Activated T-helper 2 cell treated with anti-CD3 and anti-CD28 coated beads, Interferon-gamma antibody, Interleukin-2, Interleukin-4, amounts not matched to agents 10 μg/mL and 5 μg/mL and 100 μg/mL, durations not matched to agents 14 hours and 24 hours and 36 hours (primary cell): ENCODE results near the gene ATRNL1. TPM values are rescaled to one million over a fixed set of nuclear protein-coding genes. Genes with fewer than 3 reads are reported as not detected.

ENCODE experiments used
- DNase-seq: peaks from one replicate; pipeline ENCODE4 v3.0.0; 2021; ENCODE audit warnings: low spot score
- H3K27ac Mint-ChIP-seq: one replicate; pipeline ENCODE4 v1.8.0; 2021; ENCODE audit warnings: mixed read lengths
- H3K27me3 Mint-ChIP-seq: one replicate; pipeline ENCODE4 v1.8.0; 2021; ENCODE audit warnings: low read depth, mixed read lengths
- H3K36me3 Mint-ChIP-seq: one replicate; pipeline ENCODE4 v1.8.0; 2021; ENCODE audit warnings: low read depth, mixed read lengths
- H3K4me1 Mint-ChIP-seq: one replicate; pipeline ENCODE4 v1.8.0; 2021; ENCODE audit warnings: low read depth, mixed read lengths
- H3K4me3 Mint-ChIP-seq: one replicate; pipeline ENCODE4 v1.8.0; 2021; ENCODE audit warnings: low read depth, mild to moderate bottlenecking, moderate library complexity, mixed read lengths
- H3K9me3 Mint-ChIP-seq: one replicate; pipeline ENCODE4 v1.8.0; 2021; ENCODE audit warnings: mixed read lengths
- intact Hi-C: fragments of 100-400 bp; cut with micrococcal nuclease; formaldehyde crosslinking; loops from one replicate; pipeline ENCODE4 v1.15.1; 2023
- total RNA-seq: library from RNA; stranded (reverse); gene quantifications from 2 replicates; pipeline ENCODE4 v1.2.3, GENCODE V29; 2022

The ATRNL1 gene
- total RNA-seq, 1 donor from 2014 or later: 0.50 TPM

DNA sequence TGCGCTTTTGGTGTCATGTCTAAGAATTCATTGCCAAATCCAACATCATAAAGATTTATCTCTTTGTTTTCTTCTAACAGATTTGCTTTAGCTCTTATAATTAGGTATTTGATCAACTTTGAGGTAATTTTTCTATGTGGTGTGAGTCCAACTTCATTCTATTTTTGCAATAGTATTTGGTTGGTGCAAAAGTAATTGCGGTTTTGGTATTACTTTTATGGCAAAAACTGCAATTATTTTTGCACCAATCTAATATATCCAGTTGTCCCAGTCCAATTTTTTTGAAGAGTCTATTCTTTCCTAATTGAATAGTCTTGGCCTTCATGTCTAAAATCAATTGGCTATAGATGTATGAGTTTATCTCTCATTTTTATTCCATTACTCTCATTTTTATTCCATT lies 535.5 kb downstream of the ATRNL1 start:
- H3K27me3 Mint-ChIP-seq: no peaks in the 10 kb centered on the region
- no peak for DNase-seq
- no peaks in the 10 kb centered on the region for H3K36me3 Mint-ChIP-seq
- intact Hi-C loops: no loop called here
- H3K4me1 Mint-ChIP-seq: no peaks in the 10 kb centered on the region
- no peaks in the 10 kb centered on the region for H3K9me3 Mint-ChIP-seq
- no peak overlapping the region for H3K4me3 Mint-ChIP-seq
- H3K27ac Mint-ChIP-seq: no peak overlapping the region

GRCh38 chr10:115638246-115638645 lies 545.1 kb downstream of the ATRNL1 start:
- DNase-seq: no peak
- Mint-ChIP-seq H3K27ac (no peak overlapping the region), H3K4me1 (no peaks in the 10 kb centered on the region), H3K4me3 (no peak overlapping the region), H3K9me3 (peaks cover 4% of the 10 kb centered on the region), H3K36me3 (no peaks in the 10 kb centered on the region), H3K27me3 (no peaks in the 10 kb centered on the region)
- intact Hi-C loops: no loop called here

DNA sequence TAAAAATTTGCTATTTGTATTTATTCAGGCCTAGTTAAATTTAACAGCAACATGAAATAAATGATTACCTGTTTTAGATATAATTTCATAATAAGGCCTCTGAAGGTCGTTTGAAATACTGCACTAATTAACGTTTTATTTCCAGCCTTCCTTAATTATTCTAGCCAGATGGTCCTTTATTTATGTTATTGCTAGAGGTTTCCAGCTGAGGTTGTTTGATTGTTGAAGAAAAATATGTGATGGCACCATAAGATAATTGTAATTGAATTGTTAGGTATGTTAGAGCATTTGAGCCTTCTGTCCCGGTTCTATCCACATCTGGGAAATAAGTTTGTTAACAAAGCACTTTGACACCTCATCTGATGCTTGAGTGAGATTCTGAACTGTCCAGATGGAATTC lies 556.1 kb downstream of the ATRNL1 start:
- Mint-ChIP-seq H3K36me3 (no peaks in the 10 kb centered on the region), H3K9me3 (peaks cover 7% of the 10 kb centered on the region), H3K4me3 (no peak overlapping the region), H3K4me1 (no peaks in the 10 kb centered on the region), H3K27ac (no peak overlapping the region), H3K27me3 (no peaks in the 10 kb centered on the region)
- intact Hi-C loops: no loop called here
- DNase-seq: no peak

DNA sequence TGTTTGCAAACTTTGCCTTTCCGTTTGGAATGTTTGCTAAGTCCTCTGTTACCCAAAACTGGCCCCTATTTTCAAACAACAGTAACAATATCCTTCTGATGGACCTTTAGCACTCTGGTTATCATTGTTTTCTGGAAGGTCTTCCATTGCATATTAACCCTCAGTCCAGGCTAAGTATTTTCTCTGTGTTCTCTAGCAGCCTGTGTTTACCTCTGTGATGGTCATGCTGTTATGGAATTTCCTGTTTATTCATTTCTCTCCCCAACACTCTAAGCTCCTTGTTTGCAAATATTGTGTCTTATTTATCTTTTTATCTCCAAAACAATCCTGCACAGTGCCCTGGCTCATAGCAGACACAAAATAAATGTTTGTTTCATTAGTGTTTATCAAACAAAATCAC lies 560.3 kb downstream of the ATRNL1 start:
- intact Hi-C loops: no loop called here
- H3K9me3 Mint-ChIP-seq: no peaks in the 10 kb centered on the region
- no peaks in the 10 kb centered on the region for H3K4me1 Mint-ChIP-seq
- no peak for DNase-seq
- H3K27me3 Mint-ChIP-seq: no peaks in the 10 kb centered on the region
- H3K4me3 Mint-ChIP-seq: no peak overlapping the region
- H3K36me3 Mint-ChIP-seq: no peaks in the 10 kb centered on the region
- no peak overlapping the region for H3K27ac Mint-ChIP-seq

- no peak for DNase-seq
- H3K27ac Mint-ChIP-seq: no peak overlapping the region
- no peaks in the 10 kb centered on the region for H3K4me1 Mint-ChIP-seq
- no peaks in the 10 kb centered on the region for H3K27me3 Mint-ChIP-seq
- no peaks in the 10 kb centered on the region for H3K36me3 Mint-ChIP-seq
- intact Hi-C loops: no loop called here
- no peak overlapping the region for H3K4me3 Mint-ChIP-seq
- H3K9me3 Mint-ChIP-seq: no peaks in the 10 kb centered on the region
These were observed 561.8 kb downstream of the ATRNL1 start for GRCh38 chr10:115654961-115655360.

DNA sequence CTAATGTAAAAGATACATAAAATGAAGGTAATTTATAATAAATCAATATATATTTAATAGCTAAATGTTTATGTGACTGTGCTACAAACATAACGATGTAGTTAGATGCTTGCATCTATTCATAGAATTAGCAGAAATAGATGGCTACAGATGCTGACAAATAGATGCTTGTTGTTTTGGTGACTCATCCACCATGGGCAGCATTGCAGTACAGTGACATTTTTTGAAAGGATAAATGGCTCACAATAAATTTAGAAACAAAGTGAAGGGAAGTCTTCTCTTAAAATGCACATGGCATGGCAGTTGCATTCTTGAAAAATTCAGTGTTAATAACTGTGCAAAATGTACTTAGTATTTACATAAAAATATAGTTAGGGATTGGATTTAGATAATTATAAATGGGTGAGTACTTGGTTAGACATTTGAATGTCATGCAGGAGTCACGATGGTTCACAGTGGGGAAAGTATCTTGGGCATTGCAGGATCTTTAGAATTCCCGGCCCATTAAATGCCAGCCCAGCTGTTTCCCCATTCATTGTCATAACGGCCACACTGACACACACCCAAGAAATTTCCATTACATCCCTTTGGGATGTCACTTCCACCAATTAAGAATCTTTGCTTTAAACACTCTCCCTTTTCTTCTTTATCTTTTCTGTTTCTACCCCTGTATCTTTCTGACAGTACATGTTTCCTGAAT lies 564.1 kb downstream of the ATRNL1 start:
- no peaks in the 10 kb centered on the region for H3K36me3 Mint-ChIP-seq
- no peaks in the 10 kb centered on the region for H3K27me3 Mint-ChIP-seq
- intact Hi-C loops: no loop called here
- DNase-seq: no peak
- H3K4me1 Mint-ChIP-seq: no peaks in the 10 kb centered on the region
- H3K4me3 Mint-ChIP-seq: no peak overlapping the region
- H3K9me3 Mint-ChIP-seq: no peaks in the 10 kb centered on the region
- H3K27ac Mint-ChIP-seq: no peak overlapping the region

DNA sequence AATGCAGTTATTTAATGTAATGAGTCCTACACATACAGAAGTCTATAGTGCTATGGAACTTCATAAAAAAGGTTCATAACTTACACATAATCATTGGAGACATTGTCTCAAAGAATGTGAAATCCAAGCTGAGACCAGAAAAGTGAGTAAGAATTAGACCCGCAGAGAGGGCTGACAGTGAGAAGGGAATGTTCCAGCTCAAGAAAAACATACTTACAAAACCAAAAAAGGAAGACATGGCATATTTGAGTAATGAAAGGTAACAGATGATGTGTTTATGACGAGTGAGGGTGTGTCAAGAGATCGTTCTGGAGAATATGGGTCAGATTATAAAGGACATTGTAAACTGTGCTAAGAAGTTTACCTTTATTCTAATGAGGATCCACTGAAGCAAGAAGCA lies 566.5 kb downstream of the ATRNL1 start:
- intact Hi-C loops: no loop called here
- Mint-ChIP-seq H3K27ac (no peak overlapping the region), H3K4me3 (no peak overlapping the region), H3K36me3 (no peaks in the 10 kb centered on the region), H3K4me1 (no peaks in the 10 kb centered on the region), H3K9me3 (no peaks in the 10 kb centered on the region), H3K27me3 (no peaks in the 10 kb centered on the region)
- no peak for DNase-seq

- Mint-ChIP-seq H3K27me3 (no peaks in the 10 kb centered on the region), H3K4me3 (no peak overlapping the region), H3K4me1 (no peaks in the 10 kb centered on the region), H3K9me3 (no peaks in the 10 kb centered on the region), H3K36me3 (no peaks in the 10 kb centered on the region), H3K27ac (no peak overlapping the region)
- no peak for DNase-seq
- intact Hi-C loops: no loop called here
These were observed 567.2 kb downstream of the ATRNL1 start for GRCh38 chr10:115660391-115660790.

DNA sequence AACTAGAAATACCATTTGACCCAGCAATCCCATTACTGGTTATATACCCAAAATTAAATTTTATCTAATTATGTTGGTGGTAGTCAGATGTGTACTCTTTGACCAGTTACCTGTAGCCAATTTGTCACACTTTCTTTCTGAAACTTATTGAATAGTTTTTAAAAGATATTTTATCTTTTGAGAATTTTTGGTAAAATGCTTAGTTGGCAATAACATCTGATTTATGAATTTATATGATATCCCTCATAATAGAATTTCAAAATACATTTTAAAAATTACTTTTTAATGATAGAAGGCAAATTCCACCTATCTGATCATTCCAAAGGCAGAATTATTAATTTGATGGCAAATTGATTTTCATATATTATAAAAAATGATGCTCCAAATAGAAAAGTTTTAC lies 569.3 kb downstream of the ATRNL1 start:
- no peak for DNase-seq
- H3K36me3 Mint-ChIP-seq: no peaks in the 10 kb centered on the region
- no peaks in the 10 kb centered on the region for H3K9me3 Mint-ChIP-seq
- H3K4me3 Mint-ChIP-seq: no peak overlapping the region
- no peaks in the 10 kb centered on the region for H3K4me1 Mint-ChIP-seq
- no peak overlapping the region for H3K27ac Mint-ChIP-seq
- no peaks in the 10 kb centered on the region for H3K27me3 Mint-ChIP-seq
- intact Hi-C loops: no loop called here

DNA sequence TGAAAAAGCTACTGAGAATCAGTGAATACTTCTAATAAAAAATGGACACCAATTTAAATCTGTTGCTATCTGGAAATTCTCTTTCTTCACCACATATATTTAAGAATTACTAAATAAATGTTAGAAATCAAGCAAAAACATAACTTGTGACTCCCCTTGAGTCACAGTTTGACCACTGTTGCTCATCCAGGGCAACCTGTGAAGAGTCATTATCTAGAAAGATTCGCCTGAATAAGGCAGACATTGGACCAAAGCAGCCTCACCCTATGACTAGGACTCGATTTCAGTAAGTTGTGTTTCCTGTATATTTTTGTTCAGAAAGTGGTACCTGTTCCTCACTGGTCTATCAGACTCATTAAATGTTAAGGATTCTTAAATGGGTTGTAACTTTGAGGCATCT lies 572.4 kb downstream of the ATRNL1 start:
- Mint-ChIP-seq H3K27me3 (no peaks in the 10 kb centered on the region), H3K4me3 (no peak overlapping the region), H3K4me1 (no peaks in the 10 kb centered on the region), H3K27ac (no peak overlapping the region), H3K36me3 (no peaks in the 10 kb centered on the region), H3K9me3 (no peaks in the 10 kb centered on the region)
- intact Hi-C loops: no loop called here
- no peak for DNase-seq

DNA sequence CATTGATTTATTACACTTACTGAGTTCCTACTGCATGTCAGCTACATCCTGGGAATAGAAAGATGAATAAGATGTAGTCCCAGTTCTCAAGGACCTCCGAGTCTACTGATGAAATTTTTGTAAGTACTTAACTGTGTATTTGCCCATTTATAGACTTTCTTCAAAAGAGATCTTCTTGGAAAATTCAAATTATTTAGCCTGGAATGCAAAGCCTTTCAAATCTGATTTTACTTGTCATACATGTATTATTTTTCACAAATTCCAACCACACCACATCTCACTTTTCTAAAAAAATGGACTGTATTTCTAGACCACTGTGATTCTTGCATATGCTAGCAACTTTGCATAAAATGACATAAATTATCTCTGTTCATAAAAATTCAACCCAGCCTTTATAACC lies 581.3 kb downstream of the ATRNL1 start:
- no peak for DNase-seq
- no peaks in the 10 kb centered on the region for H3K4me1 Mint-ChIP-seq
- H3K4me3 Mint-ChIP-seq: no peak overlapping the region
- H3K9me3 Mint-ChIP-seq: no peaks in the 10 kb centered on the region
- no peak overlapping the region for H3K27ac Mint-ChIP-seq
- no peaks in the 10 kb centered on the region for H3K36me3 Mint-ChIP-seq
- intact Hi-C loops: no loop called here
- H3K27me3 Mint-ChIP-seq: no peaks in the 10 kb centered on the region

DNA sequence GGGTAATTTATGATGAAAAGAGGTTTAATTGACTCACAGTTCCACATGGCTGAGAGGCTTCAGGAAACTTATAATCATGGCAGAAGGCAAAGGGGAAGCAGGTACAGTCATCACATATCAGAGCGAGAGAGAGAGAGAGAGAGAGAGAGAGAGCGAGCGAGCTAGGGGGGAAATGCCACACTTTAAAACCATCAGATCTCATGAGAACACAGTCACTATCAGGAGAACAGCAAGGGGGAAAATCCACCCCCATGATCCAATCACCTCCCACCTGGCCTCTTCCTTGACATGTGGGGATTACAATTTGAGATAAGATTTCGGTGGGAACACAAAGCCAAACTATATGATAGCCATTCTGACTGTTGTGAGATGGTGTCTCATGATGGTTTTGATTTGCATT lies 603.6 kb downstream of the ATRNL1 start:
- Mint-ChIP-seq H3K4me1 (no peaks in the 10 kb centered on the region), H3K27me3 (no peaks in the 10 kb centered on the region), H3K4me3 (no peak overlapping the region), H3K9me3 (no peaks in the 10 kb centered on the region), H3K36me3 (no peaks in the 10 kb centered on the region), H3K27ac (no peak overlapping the region)
- no peak for DNase-seq
- intact Hi-C loops: no loop called here

DNA sequence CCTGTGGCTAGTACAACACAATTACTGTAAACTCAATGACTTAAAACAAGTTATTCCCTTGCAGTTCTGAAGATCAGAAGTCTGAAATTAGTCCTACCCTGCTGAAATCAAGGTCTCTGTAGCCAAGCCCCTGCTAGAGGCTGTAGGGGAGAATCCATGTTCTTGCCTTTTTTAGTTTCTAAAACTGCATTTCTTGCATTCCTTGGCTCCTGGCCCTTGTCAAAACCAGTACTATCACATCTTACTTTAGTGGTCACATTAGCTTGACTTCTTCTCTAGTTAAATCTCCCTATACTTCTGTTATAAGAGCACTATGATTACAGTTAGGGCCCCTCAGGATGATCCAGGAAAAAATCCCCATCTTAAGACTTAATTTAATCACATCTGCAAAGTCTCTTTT lies 612.9 kb downstream of the ATRNL1 start:
- Mint-ChIP-seq H3K4me3 (no peak overlapping the region), H3K9me3 (no peaks in the 10 kb centered on the region), H3K36me3 (no peaks in the 10 kb centered on the region), H3K27me3 (no peaks in the 10 kb centered on the region), H3K4me1 (no peaks in the 10 kb centered on the region), H3K27ac (no peak overlapping the region)
- DNase-seq: no peak
- intact Hi-C loops: loop anchor here (2.0 to 10.0 kb wide), 2 partner anchors 579 to 681 kb away; no protein-coding TSS in a partner anchor
